ENCODE results near the gene BLID.

The BLID gene, protein sequence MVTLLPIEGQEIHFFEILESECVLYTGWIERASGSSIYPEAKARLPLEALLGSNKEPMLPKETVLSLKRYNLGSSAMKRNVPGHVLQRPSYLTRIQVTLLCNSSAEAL

DNA sequence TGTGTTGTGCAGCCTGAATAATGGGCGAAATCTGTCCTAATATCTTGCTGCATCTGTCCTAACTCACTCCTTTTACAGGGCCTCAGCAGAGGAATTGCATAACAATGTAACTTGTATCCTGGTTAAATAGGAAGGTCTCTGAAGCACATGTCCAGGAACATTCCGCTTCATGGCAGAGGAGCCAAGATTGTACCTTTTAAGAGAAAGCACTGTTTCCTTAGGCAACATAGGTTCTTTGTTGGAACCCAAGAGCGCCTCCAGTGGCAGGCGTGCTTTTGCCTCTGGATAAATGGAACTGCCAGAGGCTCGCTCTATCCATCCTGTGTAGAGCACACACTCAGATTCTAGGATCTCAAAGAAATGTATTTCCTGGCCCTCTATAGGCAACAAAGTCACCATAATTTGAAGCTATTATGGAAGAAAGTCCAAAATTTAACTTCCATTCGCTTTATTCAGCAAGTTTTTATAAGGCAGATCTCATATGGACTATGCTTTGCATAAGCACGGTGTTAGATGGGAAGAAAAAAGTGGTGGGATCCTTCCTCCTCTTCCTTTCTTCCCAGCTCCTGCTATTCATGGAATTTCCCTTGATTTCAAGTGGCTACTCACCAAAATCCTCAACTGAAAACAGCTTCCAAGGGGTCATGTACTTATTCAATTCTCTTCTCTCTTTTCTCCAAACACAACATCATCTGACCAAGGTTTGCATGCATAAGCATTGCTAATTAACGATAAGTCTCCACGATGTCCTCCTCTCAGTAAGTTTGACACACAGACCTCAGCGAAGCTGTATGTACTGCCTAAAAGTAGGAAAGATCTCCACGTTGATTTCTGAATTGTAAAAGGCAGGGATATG is at the start of gene BLID:
BLID (minus strand) TSS at position 692 of the 856 bp plus-strand sequence; CDS start at position 399, 293 bp downstream.
- DNase-seq = peak in 1 of 3 experiments; percentile 18

DNA sequence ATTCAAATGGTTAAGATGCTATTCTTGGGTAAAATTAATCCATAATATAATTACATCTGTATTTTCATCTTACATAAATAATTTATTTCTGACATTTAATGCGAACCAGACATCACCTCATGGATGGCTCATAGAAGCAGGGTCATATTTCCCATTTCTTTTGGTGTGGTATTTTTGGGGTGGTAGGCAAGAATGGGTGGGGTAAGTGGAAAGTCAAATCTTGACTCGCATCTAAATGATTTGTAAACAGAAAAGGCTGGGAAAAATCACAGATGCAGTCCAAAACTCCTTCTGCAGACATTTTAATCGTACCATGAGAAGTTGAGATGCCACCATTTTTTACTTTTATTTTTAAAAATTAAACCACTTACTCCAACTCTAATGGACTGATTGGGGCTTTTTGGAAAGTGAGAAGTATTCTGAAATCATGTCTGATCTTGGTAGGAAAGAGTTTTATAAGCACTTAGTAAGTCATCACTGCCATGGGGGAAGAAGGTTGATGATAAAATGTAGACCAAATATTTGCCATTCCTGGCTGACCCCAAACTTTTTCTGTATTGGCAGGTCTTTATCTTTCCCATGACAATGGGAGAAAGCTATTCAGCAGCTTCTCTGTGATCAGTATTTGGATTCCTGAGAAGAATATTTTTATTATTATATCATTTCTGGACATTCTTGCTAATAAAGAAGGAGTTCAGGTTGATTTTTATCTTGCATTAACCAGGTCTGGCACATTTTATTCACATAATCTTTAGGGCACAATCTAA is 47.2 kb upstream of the BLID start:
- no peak for DNase-seq

DNA sequence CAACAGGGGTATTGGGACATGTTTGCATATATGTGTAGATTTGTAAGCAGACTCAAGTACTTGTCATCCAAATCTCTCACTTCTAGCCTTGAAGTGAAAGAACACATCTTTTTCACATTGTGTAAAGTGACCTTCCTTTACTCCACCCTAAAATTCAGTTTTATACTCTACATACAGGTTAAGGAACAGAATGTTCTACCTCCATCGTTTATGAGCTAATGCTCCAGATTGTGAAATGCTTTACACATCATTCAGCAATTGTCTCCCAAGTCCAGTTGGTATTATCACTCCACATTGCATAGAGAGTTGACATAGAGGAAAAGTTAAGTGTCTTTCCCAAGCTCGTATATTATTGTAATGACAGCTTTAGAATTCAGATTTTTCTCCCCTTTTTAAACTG is 46.1 kb upstream of the BLID start:
- DNase-seq = no peak

DNA sequence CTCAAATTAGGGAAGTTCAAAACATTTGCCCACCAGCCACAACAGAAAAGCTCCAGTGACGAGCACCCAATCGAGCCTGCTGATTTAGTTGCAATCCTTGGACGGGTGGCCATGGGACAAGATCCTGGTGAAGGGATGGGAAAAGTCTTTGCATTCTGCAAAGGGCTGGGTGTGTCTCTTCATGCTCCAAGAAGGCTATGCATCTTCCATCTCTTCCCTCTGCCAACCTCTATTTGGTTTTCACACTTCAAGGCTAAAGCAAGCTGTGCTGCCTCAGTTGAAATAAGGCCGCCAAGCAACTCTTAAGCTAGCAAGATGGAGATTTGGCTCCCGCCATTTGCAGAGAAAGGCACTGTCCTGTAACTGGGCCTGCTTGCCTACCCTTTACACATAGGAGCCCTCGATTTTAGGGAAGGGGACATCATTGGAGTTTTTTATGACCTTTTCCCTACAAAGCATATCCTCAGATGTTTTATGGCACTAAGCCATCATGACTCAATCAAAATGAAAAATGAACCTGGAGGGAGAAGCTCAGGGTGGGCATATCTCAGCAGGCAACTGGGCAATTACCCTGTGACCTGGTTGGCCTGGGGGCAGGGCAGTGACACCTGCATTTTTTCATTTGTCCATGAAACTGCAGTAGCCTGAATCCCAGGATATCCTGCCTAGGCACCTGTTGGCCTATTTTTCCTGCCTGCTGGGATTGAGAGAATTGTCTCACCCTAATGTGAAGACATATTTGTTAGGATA is 45.0 kb upstream of the BLID start:
- DNase-seq = no peak

DNA sequence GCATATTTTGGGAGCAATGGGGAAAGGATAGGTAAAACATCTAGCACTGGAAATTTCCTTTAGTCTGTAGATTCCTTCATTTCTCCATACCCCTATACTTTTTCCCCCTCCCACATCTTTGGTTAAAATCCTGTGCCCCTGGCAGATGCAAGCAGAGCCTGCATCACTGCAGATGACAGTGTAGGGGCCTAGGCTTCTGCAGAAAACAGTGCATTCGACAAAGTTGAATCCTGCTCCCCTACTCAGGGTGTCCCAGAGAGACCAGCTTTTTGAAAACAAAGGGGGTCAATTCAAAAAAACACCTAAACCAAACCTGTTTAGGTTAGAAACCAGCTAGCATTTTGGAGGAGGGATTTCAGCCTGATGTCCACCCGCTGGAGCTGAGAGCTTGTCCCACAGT is 43.8 kb upstream of the BLID start:
- no peak for DNase-seq

DNA sequence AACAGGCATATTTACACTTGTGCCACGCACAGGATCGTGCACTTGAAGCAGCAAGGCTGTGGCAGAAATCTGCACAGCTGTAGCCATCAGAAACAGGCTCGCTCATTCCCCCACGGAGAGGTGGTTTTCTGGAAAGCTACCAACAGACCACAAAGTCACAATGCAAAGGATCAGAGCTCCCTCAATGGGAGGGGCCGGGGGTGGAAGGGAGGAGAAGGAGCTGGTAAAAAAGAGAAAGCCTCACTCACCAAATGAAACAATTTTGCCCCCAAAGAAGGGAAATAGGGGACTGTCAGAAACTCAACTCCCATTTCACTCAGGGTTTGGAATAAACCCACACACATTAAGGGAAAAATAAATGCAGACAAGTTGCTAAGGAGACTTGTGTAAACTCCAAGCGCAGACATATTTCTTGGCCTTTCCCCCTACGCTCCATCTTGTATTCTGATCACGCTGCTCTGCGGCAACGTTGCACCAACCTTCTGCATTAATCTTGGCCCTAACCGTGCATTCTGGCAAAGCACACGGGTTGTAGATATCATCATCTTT is 43.2 kb upstream of the BLID start:
- peak in 1 of 3 experiments; percentile 90 for DNase-seq

DNA sequence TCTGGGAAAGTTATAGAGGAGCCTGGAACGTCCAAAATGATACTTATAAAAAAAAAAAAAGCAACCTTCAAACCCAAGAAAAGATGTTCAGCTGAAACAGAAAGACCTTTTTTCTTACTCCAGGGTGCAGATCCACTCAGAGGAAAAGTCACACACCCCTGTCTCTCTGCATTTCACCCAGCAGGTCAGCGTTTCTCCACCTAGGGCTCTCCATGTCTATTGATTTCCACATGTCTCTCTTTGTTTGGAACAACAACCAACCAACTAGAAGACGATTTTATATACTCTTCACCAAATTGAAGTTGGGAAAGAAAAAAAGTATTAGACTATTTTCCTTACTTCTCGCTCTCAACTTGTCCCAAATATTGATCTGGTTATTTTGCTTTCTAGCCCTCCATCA is 42.2 kb upstream of the BLID start:
- peak in 1 of 3 experiments; percentile 43 for DNase-seq

DNA sequence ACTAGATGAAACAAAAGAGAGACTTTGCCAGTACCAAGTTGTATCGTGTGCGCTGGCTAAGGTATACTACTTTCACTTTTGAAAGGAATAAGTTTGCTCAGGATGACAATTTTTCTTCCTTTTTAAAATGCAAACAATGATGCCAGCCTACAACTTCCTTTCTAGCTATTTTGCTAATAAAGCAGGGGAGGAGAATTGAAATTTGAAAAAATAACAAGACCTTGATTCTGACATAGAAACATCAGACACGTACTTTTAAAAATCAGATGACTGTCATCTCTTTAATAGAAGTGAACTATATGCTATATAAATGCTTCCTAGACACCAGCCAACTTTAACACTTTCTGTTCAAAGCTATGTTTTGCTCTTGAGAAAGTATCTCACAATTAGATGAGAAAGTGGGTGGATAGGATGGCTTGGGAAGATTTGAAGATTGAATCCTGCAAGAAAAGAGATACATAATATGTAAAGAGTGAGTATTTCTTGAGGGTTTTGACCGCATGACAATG is 41.7 kb upstream of the BLID start:
- peak in 1 of 3 experiments; percentile 42 for DNase-seq

DNA sequence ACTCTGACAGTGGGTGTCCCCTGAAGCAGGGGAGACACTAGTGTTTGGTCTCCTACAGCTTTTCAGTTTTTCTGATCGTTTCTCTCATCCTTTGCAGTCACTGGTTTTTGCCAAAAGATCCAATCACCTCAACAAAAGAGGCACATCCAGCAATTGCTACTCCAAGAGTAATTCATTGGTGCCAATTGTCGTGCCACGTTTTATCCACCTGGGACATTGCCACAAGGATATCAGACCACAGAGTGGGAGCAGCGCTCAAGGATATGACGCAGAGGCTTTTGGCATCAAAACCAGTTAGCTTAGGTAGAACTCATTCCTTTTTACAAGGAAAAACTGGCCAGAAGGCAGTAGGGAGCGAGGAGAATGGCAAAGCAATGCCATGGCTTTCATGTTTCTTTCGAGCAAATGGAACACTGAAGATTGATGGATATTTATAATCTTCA is 40.9 kb upstream of the BLID start:
- peak; percentile 3 to 80 (median 11) for DNase-seq

DNA sequence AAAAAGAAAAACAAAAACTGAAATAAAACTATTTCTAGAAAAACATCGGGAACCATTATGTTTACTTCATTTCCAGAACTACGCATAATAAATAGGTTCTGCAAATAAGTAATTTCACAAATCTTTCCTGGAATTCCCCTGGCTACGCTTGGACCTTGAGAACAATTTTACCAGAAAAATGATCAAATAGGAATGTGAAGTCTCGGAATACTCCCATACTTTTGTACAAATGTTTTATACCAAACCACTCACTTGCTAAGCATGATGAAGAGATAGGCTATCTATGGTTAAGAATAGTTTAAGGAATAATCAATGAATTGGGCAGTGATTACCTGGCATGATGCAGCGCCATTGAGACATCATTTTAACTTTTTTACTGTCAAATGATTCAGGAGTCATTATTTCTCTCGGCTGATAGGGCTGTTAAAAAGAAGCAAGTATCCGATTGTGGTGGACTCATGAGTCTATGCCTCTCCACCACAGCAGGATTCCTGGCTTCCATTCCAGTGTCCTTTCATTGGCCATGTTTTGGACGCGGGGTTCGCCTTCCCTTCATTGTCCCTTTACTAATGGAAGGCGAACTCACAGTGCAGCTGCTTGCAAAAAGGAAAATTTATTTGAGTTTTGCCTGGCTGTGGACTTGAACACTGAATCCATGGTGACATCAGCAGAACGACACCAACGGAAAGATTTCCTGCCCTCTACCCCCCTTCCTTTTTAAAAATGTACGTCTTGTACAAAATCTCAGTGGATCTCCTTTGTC is 39.9 kb upstream of the BLID start:
- peak in 1 of 3 experiments; percentile 34 for DNase-seq

DNA sequence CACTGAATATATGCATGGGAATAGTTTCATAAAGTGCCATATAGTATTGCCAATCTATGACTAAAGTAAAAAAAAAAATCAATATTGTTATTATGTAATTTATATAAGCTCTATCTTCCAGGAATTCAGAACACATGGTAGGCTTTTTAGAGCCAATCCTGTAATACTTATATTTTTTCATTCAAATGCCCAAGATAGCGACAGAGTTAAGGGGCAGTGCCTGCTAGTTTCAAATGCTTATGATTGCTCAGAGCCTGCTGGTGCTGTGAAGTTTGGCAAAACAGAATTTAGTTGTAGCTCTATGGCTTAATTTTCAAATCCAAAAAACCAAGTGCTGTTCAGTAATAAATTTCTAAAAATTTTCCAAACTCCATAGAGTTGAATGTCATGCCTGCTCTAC is 39.0 kb upstream of the BLID start:
- no peak for DNase-seq

DNA sequence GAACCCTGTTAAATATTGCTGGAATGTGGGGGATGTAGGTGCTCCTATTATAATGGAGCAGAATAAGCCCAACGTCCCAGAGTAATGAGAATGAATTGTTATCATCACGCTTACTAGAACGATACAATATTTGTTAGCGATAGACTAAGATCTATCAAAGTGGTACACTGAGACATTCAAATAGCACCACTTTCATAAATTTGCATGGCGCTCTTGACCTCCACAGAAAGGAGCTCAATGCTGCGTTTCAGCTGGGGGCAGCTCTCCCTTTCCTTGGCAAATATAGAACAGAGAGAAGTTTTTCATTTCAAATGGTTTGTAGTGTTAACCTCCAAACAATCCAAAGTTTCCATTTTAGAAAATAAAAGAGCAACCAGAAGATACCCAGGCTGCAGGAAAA is 38.2 kb upstream of the BLID start:
- DNase-seq = no peak

DNA sequence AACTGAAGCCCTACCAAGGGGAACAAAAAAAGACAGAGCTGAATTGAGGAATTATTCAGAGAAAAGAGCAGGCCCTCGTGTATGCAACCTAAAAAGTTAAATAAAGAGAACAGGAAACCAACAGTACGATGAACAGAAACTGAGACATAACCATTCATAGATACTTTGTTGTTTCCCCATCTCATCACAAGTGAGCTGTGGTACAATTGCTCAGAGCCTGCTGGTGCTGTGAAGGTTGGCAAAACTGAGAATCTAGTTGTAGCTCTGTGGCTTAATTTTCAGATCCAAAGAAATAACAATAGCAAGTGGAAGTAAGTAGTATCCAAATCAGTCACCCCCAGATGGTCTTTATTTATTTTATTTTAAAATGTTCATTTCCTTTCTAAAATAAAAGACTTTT is 37.7 kb upstream of the BLID start:
- no peak for DNase-seq

DNA sequence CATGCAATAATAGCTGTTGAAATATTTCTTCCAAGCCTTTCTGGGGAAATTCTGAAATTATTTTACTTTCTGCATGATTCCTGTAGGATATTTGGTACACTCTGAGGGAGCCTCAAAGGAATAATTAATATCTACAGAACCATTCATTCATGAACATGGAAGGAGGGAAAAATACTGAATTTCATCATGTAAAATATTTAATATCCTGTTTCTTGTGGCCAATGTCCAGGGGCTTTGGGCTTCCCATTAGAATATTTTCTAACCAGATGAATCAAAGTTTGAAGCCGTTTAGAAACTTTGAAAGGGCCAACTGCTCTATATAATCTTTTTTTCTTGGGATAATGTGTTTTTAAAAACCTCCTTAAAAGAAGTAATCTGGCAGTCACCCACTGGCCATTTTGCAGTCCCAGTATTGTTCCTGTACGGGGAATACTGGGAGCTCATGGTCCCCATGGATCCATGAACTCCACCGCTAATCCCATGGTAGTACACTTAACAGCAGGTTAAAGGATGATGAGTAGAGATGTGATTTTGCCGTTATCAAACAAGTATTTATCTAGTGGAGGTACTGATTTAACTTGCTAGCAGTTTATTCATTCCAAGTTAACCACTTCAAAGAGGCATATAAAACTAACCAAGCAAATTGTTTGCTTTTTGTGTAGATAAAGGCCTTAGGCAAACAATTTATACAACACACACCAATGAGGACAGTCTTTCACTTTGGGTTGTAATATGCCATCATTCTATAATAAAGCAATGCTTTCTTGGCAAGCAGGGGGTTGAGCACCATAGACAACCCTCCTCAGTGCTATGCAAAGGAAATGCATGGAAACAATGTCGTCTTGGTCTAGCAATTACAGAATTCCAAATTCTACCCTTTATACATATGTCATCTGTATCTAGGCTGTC is 34.5 kb upstream of the BLID start:
- no peak for DNase-seq

DNA sequence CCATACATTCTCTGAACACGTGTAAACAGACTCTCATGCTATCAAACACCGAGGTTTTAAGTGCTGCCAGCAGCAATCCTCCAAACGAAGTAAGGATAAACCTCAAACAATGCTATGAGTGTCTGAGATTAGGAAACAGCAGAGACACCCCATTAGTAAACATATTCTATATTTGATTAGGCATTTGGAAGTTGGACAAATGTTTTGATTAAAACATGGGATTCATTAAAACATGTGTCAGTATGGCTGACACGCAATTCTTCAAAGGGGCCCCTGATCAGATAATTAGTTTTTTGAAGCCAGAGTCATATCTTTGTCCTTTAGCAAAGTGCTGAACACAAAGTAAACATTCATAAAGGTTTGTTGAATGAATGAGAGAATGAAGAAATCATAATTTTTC is 33.2 kb upstream of the BLID start:
- no peak for DNase-seq

DNA sequence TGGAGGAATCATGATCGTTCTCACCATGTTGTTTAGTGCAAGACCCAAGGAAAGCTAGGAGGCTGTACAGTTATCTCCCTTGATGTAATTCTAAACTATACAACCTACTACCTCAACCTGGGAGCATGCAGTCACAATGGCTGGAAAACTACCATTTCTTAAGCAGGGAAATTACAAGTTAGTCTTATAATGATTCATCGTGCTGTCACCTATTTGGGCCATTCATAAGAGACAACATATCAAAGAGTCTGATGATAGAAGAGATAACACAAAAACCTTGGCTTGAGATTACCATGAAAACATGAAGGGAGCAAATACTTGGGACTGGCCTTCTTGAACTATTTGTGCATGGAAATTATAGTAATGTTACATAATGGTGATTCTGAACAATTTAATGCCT is 30.5 kb upstream of the BLID start:
- DNase-seq = no peak

DNA sequence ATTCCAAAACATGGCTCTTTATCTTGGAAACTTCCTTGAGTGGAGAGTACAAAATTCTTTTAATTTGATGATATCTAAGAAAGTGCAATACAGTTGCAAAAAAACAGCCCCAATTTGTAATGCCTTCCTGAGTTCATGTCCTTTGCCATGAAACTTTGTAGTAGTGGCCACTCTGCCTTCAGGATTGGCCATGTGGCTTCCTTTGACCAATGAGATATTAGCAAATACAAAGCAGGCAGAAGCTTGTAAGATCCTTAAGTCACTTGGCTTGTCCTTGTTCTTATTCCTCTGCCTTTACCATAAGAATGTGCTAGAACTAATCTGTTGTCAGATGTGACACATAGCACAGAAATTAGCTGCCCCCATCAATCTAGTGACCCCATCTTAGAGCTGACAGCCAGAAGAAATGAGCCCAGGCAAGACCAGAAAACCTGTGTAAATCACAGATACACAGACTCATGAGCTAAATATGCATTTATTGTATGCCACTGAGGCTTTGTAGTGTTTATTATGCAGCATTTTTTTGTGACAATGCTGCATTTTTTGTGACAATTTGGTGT is 29.8 kb upstream of the BLID start:
- DNase-seq = no peak

DNA sequence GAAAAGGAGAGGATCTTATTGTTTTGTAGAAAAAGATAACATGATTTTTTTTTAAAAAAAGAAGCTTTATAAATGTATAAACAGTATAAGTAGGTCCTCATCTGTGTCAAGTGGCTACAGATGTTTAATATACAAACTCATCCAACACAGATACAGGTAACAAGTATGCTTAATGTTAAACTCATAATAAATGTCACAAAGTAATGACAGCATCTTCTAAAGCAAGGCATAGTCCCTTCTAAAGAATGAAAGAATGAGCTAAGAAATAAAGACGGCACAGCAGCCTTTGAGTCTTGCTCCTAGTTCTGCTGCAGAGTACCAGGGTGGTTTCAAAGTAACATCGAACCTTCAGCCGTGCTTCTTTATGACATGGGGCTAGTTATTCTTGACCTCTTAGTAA is 28.7 kb upstream of the BLID start:
- no peak for DNase-seq

DNA sequence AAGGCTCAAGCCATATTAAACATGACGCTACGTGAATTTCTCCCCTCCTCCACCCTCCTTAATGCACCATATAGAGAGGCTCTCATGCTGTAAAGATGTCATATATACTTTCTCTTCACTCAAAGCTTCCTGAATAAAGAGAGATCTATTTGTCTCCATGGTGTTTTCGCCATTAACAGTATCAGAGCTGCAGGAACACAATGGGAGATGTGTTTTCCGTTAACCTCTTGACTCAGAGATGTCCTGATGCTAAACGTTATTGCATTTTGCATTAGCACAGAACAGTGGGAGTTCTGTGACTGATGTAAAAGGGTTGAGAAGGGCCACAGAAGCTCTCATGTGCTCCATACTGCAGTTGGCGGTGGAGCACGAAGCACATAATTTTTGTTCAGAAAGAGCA is 25.7 kb upstream of the BLID start:
- peak in 2 of 3 experiments; percentile 38 to 92 for DNase-seq

DNA sequence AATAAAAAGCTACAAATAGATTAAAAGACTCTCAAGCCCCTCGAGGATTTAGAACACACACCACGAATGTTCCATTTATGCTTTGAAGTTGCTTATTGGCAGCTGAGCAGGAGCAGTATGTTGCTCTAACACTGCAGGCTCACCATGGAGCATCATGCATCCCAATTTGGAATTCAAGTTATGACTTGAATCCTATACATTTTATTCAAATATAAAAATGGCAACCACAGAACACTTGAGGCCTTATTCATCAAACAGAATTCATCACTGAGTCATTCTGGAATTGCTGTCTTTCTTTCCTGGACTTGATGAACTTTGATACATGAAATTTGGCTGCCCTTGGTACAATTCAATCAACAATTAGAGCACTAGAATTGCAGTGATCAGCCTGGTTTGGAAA is 24.5 kb upstream of the BLID start:
- DNase-seq = no peak

DNA sequence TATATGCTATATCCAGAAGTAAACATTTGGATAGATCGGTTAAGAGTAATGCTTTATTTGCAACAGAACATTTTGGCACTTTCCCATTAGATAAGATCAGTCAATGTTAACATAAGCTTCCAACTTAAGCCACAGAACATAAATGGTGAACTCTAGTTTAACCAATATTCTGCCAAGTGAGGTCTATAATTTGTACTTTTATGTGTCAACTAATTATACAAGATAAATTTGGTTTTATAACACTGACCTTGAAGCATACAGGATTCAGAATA is 23.5 kb upstream of the BLID start:
- no peak for DNase-seq
